Glutamatergic neuron (in vitro differentiated cells): ENCODE measurements around the gene ASPSCR1. TPM values are rescaled to one million over a fixed set of nuclear protein-coding genes. Genes with fewer than 3 reads are reported as not detected.
"Not testable (repeated sequence)": the region's sequence is repeated elsewhere in the genome, so short reads cannot be mapped to it uniquely, and the experiment has no call there.

Source experiments
- DNase-seq: peaks from one replicate; pipeline ENCODE4 v3.0.0; 2022
- H3K27ac Mint-ChIP-seq: one replicate; pipeline ENCODE4 v1.8.0; 2020; ENCODE audit warnings: mild to moderate bottlenecking, mixed read lengths, inconsistent platforms; ENCODE audit not compliant: unreplicated experiment
- H3K27me3 Mint-ChIP-seq: one replicate; pipeline ENCODE4 v1.8.0; 2020; ENCODE audit warnings: mild to moderate bottlenecking, moderate library complexity, mixed read lengths, inconsistent platforms; ENCODE audit not compliant: unreplicated experiment
- H3K36me3 Mint-ChIP-seq: one replicate; pipeline ENCODE4 v1.8.0; 2020; ENCODE audit warnings: mild to moderate bottlenecking, mixed read lengths, inconsistent platforms; ENCODE audit not compliant: unreplicated experiment
- H3K4me1 Mint-ChIP-seq: one replicate; pipeline ENCODE4 v1.8.0; 2020; ENCODE audit warnings: mild to moderate bottlenecking, low read depth, mixed read lengths, inconsistent platforms; ENCODE audit not compliant: unreplicated experiment
- H3K4me3 Mint-ChIP-seq: one replicate; pipeline ENCODE4 v1.8.0; 2020; ENCODE audit warnings: mild to moderate bottlenecking, mixed read lengths, inconsistent platforms; ENCODE audit not compliant: unreplicated experiment
- H3K9me3 Mint-ChIP-seq: one replicate; pipeline ENCODE4 v1.8.0; 2020; ENCODE audit warnings: mild to moderate bottlenecking, moderate library complexity, mixed read lengths, inconsistent platforms; ENCODE audit not compliant: unreplicated experiment
- total RNA-seq: library from RNA; stranded (reverse); fragmentation: NEBNext Ultra II Directional; extraction: Animal tissue kit (Norgen Biotek cat#: 25700); gene quantifications from one replicate; pipeline ENCODE4 v1.2.1, GENCODE V29; 2021; ENCODE audit not compliant: unreplicated experiment
- TF ChIP-seq, protein P1 (sequence below): fragments of 200-600 bp; sonication (generic); IDR thresholded peaks from one replicate; pipeline ENCODE4 v1.5.0; 2021; ENCODE audit not compliant: partially characterized antibody, unreplicated experiment

ASPSCR1 gene
- total RNA-seq, 1 donor from 2014 or later, result 51.7 TPM

GRCh38 chr17:81980707-81981343 lies 3.4 kb downstream of the ASPSCR1 start:
- TF ChIP-seq, protein P1, sequence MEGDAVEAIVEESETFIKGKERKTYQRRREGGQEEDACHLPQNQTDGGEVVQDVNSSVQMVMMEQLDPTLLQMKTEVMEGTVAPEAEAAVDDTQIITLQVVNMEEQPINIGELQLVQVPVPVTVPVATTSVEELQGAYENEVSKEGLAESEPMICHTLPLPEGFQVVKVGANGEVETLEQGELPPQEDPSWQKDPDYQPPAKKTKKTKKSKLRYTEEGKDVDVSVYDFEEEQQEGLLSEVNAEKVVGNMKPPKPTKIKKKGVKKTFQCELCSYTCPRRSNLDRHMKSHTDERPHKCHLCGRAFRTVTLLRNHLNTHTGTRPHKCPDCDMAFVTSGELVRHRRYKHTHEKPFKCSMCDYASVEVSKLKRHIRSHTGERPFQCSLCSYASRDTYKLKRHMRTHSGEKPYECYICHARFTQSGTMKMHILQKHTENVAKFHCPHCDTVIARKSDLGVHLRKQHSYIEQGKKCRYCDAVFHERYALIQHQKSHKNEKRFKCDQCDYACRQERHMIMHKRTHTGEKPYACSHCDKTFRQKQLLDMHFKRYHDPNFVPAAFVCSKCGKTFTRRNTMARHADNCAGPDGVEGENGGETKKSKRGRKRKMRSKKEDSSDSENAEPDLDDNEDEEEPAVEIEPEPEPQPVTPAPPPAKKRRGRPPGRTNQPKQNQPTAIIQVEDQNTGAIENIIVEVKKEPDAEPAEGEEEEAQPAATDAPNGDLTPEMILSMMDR, result no peak
- H3K27me3 Mint-ChIP-seq, result peaks cover 12% of the 10 kb centered on the region
- no peak overlapping the region for H3K4me3 Mint-ChIP-seq
- no peaks in the 10 kb centered on the region for H3K36me3 Mint-ChIP-seq
- no peak for DNase-seq
- H3K9me3 Mint-ChIP-seq, result peaks cover 12% of the 10 kb centered on the region
- no peak overlapping the region for H3K27ac Mint-ChIP-seq
- H3K4me1 Mint-ChIP-seq, result peaks cover 20% of the 10 kb centered on the region

GRCh38 chr17:81981511-81981910 lies 4.1 kb downstream of the ASPSCR1 start:
- not testable (repeated sequence) for H3K4me3 Mint-ChIP-seq, H3K27me3 Mint-ChIP-seq, DNase-seq, H3K27ac Mint-ChIP-seq, H3K9me3 Mint-ChIP-seq, H3K36me3 Mint-ChIP-seq
- peaks cover 17% of the 10 kb centered on the region for H3K4me1 Mint-ChIP-seq

DNA sequence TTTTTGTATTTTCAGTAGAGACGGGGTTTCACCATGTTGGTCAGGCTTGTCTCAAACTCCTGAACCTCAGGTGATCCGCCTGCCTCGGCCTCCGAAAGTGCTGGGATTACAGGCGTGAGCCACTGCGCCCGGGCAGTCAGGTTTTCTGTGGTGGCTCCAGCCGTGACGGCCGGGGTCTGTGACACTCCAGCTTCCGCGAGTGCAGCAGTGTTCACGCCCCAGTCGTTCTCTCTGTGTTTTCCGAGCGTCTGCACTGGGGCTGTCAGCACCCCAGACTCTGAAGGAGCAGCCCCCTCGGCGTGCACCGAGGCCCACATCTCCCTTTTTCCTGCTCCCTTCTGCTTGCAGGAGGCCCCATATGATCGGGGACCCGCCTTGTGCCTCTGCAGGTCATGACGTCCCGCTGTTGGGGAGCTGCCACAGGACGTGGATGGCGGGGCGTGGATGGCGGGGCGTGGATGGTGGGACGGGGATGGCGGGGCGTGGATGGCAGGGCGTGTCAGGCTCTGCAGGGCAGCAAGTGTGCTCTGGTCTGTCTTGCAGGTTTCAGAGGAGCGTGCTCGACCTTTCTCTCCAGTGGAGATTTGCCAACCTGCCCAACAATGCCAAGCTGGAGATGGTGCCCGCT lies 5.7 kb downstream of the ASPSCR1 start:
- Mint-ChIP-seq H3K27me3 (peaks cover 9% of the 10 kb centered on the region), H3K36me3 (no peaks in the 10 kb centered on the region), H3K4me1 (peaks cover 17% of the 10 kb centered on the region), H3K9me3 (peaks cover 5% of the 10 kb centered on the region), H3K27ac (no peak overlapping the region), H3K4me3 (no peak overlapping the region)
- TF ChIP-seq, protein P1, result no peak
- DNase-seq, result no peak

- Mint-ChIP-seq H3K27me3 (peaks cover 5% of the 10 kb centered on the region), H3K36me3 (no peaks in the 10 kb centered on the region), H3K27ac (no peak overlapping the region), H3K4me1 (peaks cover 14% of the 10 kb centered on the region), H3K4me3 (no peak overlapping the region), H3K9me3 (peaks cover 3% of the 10 kb centered on the region)
- TF ChIP-seq, protein P1, result no peak
- no peak for DNase-seq
Measured at GRCh38 chr17:81983639-81984373, 6.4 kb downstream of the ASPSCR1 start.

DNA sequence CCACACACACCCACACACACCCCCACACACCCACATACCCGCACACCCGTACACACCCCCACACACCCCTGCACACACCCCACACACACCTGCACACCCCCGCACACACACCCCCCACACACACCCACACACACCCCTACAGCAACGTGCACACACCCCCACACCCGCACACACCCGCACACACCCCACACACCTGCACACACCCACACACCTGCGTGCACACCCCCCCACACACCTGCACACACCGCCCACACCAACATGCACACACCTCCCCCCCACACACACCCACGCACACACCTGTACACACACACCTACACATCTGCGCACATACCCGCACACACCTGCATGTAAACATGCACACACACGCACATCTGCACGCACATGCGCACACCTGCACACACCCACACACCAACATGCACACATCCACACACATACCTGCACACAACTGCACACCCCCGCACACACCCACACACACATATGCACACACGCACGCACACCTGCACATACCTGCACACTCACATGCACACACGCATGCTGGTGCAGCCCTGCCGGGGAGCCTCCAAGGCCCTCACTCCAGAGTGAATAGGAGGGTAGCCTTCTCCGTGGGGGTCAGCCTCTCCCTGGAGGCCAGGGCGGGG lies 7.5 kb downstream of the ASPSCR1 start:
- Mint-ChIP-seq H3K27ac (no peak overlapping the region), H3K27me3 (peaks cover 2% of the 10 kb centered on the region), H3K36me3 (no peaks in the 10 kb centered on the region), H3K4me3 (no peak overlapping the region), H3K4me1 (peaks cover 4% of the 10 kb centered on the region), H3K9me3 (no peaks in the 10 kb centered on the region)
- TF ChIP-seq, protein P1, result no peak
- no peak for DNase-seq
